GM18519 (cell line): Measurements from ENCODE around the gene OSBPL2.

ENCODE experiments used
- ATAC-seq: cut with Tn5 transposase; IDR thresholded peaks from one replicate; pipeline ENCODE4 v1.9.1; 2021; ENCODE audit warnings: mild to moderate bottlenecking, moderate library complexity; ENCODE audit not compliant: unreplicated experiment, low FRiP score

OSBPL2 gene

DNA sequence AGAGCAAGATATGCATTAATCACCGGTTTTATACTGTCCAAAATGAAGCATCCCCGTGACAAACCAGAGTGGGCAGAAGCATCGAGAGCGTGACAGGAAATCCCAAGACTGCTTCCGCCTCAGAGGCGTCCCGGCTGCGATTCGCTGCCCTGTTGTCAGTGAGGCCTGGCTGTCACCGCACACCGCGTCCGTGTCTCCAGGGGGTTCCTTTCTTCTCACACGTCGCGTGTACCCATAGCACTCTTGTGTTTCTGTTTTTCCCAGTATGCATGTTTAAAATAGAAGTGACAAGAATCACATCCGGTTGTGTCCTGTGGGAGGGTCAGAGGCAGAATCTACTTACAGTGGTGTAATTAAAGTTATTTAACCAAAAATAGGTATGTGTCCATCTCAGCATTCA is 56.2 kb downstream of the OSBPL2 start:
- no peak for ATAC-seq

DNA sequence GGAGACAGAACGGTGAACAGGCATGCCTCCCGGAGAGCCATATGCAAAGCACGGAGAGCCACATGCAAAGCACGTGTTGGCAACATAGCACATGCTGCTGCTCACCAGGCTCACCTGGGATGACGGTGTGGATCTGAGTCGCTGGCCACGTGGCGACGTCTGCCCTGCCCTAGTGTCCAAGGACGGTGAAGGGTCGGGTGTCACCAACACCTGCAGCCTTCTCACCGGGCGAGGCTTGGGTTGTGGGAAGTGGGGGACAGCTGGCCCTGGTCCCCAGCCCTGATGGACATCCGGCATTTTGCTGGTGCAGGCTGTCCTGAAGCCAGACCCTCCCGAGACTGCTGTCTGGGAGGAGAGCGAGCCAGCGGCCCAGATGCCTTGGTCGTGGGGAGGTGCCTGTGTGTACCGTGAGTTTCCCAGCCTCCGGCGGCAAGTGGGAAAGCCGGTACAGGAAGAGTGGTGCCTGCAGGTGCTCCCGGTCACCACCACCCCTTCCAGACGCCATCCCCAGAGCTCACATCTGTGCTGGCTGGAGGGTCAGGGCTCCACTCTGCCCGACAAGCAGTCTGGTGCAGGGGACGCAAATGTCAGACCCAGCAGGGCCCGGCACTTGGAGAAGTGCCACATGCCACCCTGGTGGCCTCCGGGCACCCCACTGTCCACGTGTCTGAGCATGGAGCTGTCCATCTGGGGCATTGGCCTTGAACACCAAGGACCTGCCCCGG is 58.6 kb downstream of the OSBPL2 start:
- no peak for ATAC-seq

DNA sequence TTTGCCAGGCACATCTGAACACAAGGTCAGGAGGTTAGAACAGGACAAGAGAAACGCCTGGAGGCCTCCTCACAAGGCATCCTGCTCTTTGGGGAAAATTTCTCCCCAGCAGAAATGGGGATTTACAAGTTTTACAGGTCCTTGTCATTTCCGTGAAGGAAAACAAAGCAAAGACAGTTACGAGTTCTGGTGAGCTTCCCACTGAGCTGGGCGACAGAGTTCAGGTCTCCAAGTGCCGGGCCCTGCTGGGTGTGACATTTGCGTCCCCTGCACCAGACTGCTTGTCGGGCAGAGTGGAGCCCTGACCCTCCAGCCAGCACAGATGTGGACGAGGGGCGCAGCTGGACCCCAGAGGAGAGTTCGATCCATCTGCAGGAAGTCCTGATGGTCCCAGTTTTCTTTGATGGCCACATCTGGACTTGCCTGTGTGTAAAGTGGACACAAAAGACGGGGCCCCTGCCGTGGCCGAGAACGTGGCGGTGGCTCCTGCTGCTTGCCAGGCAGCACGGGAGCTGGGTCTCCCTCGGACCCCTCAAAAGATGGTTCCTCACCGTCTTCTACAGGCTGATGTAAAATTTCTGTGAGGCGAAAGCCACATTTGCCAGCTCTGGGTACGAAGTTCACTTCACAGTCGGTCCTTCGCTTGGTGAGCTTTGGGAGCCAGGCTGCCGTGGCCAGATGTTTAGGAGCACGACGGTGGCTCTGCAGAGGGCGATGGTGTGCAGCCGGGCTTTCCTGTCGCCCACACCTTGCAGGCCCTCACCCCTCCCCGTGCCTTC is 59.3 kb downstream of the OSBPL2 start:
- no peak for ATAC-seq

DNA sequence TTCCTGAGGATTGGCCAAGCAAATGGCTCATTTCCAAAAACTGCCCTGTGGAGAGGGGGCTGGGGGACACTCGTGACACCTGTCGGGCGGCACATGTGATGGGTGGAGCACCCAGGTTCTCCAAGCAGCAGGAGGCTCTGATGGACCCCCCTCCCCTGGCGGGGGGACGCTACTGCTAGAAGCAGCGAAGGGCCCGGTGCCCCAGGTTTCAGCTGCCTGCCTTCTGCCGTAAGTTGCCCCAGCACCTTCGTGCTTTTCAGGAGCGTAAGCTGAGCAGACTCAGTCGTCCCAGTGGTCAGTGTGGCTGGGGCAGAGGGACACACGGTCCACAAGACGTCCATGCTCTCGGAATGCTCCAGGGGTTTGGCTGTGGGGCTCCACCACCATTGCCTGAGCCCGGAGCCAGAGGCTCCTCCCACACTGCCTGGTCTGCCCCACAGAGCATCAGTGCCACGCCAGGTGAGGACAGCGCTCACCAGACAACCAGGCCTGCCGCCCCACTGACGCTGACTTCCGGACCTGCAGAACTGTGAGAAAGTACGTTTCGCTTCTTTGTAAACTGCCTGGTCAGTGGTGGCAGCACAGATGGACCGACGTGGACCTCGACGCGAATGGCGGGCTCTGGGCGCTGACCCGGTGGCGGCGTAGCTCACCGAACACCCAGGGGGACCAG is 60.4 kb downstream of the OSBPL2 start:
- ATAC-seq: no peak

DNA sequence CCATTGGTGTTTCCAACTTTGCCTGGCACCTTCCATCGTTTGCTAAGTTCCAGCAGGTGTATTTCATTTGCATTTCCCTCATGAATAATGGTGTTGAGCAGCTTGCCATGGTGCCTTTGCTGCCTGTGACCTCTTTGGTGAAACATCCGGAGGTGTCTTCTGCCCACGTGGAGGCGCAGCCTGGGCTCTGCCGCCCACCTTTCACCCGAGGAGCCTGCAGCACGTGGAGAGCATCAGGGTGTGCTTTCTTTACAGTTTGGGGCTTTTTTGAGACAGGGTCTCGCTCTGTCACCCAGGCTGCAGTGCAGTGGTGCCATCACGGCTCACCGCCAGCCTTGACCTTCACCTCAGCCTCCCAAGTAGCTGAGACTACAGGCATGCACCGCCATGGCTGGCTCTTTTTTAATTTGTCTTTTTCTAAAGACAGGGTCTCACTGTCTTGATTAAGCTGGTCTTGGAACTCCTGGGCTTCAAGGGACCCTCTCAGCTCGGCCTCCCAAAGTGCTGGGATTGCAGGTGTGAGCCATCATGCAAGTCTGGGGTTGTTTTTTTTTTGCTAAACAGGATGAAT is 61.4 kb downstream of the OSBPL2 start:
- ATAC-seq: no peak

DNA sequence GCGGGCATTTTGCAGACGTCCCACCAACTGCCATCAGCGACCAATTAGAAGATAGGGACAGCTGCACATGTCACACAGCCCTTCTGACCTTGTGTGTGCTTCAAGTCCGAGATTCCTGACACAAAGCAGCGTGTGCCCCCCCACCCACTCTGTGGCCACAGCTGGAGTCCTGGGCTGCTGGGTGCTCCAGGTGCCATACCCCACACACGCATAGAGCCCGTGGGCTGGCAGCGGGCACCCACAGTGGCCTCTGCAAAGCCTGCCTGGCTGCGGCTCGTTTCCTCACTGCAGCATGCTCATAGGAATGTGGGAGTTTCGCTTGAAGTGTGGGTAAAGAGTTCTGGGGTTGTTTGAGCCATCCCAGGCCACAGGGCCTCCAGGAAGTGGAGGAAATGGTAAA is 62.0 kb downstream of the OSBPL2 start:
- ATAC-seq: no peak

DNA sequence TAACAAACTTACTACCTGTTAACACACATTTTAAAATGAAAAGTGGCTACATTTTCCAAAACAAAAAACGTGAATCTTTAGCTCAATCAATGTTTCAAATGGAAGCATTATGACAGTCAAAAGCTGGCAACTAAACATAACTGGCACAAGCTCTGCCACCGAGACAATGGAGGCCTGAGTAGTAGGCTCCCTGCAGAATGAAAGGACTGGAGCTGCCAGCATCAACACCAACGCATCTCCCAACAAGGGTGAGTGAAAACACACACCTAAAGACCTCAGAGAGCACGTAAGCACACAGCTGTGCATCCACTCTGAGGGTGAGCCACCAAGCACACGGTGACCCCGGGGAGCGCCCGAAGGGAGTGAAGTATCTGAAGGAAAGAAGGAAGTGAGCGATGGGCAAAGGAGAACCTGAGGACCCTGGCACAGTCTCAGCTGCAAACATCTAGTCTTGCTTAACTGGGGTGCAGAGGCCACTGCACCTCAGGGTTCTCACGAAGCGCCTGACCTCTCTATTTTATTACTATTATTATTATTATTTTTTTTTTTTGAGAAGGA is 62.9 kb downstream of the OSBPL2 start:
- ATAC-seq: no peak

DNA sequence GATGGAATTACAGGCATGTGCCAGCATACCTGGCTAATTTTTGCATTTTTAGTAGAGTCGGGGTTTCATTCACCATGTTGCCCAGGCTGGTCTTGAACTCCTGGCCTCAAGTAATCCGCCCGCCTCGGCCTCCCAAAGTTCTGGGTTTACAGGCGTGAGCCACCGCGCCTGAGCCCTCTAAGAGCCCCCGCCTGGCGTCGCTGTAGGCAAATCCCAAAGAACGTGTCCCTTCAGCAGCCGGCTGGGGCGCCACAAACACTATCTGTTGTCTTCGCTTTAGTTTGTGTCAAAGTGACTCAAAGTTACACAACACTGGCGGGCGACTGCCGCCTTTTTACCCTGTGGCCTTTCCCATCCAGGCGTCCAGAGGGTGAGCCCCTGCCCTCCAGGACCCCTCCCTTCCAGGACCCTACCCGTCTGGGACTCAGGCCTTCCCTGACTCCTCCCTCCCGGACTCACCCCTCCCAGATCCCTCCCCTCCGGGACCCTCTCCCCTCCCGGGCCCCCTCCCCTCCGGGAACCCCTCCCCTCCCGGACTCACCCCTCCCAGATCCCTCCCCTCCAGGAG is 63.5 kb downstream of the OSBPL2 start:
- no peak for ATAC-seq

DNA sequence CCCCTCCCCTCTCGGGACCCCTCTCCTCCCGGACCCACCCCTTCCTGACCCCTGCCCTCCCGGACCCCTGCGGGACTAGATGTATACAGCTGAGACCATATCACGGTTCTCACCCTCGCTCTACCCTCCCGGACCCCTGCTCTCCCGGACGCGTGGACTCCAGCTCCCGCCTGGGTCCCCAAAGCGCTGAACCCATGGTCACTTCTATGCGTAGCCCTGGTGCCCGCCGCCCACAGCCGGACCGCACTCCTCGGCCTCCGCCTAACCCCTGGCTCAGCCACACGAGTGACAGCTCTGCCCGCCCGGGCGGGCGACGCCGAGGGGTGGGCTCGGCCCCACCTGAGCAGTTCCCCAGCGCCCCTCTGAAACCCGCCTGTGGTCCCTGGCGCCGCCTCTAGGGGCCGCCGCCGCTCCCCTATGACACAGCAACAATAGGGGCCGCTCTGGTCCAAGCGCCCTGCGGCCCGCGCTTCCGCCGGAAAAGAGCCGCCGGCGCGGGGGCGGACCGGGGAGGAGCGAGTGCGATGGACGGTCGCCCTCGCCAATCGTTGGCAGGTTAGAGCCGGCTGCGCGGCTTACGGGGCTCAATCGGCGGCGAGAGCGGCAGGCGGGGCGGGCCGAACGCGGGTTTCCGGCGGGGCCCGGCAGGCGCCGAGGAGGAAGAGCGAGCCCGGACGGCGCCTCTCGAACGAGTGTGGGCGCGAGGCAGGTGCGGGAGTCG is 64.2 kb downstream of the OSBPL2 start, which contains the start of gene ADRM1:
Gene ADRM1 (plus strand): TSS at position 657 of the 721 bp plus-strand sequence. CDS start 572 bp downstream, outside the sequence.
- ATAC-seq: peak; percentile 74

DNA sequence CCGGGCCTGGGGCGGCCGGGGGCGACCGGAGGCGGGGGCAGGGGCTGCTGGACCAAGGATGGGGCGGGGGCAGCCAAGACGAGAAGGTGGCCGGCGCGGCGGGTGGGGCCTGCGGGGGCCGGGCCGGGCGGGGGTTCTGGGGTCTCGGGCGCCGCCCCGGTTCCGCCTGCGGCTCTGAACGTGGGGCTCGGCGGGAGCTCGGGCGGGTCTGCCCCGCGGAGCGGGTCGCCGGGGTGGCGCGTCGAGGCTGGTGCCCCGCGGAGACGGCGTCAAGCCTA is 64.7 kb downstream of the OSBPL2 start:
- no peak for ATAC-seq

DNA sequence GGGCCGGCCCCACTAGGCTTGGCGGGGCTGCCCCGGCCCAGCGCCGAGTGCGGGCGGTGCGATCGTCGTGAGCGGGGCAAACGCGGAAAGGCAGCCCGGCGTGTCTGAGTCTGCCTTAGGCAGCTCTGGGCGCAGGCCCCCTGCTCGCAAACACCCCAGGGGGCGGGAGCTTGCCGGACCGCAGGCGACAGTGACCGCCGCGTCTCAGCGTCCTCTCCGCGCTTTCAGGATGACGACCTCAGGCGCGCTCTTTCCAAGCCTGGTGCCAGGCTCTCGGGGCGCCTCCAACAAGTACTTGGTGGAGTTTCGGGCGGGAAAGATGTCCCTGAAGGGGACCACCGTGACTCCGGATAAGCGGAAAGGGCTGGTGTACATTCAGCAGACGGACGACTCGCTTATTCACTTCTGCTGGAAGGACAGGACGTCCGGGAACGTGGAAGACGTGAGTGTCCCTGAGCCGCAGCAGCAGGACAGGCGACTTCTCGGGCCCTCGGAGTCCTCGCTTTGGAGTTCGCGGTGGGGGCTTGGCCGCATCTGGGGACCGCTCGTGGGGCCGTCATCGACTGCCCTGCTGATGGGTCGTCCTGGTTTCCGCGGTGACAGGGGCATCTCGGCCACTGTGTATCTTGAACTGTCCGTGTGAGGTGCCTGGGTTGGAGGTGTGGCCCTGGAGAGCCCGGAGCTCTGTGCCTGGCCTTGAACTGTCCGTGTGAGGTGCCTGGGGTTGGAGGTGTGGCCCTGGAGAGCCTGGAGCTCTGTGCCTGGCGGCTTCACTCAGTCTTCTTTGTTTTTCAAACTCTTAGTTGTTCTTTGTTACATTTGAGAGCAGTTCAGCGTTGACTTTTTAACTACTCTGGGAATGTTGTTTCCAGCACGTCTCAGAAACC is 65.3 kb downstream of the OSBPL2 start:
- ATAC-seq: no peak

DNA sequence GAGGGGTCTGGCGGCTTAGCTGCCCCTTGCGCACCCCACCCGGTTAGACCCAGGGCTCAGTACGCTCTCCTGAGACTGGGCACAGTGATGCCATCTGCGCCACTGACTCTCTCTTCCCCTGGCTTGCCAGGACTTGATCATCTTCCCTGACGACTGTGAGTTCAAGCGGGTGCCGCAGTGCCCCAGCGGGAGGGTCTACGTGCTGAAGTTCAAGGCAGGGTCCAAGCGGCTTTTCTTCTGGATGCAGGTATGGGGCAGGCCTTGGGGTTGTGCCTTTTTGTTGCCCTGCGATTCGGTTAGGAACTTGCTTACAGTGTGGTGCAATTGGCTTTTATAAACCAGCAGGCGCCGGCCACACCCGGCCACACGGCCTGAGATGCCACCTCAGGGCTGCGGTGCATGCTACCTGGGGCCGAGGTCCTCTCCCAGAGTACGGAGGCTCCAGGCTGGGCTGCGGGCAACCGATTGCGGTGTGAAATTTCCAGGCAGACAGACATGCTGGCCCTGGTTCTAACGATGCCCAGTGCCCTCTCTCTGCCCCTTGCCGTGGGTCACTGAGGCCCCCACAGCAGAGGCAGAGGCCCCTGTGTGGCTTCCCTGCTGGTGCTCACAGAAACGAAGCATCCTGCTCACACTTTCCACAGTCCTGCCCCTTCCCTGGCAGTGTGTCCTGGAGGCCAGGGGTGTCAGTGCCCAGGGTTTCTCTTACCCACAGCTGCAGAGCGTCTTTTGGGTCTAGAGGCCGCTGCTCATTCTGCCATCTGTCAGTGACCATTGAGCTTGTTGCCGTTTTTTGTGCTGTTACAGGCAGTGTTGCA is 66.2 kb downstream of the OSBPL2 start:
- ATAC-seq: no peak

DNA sequence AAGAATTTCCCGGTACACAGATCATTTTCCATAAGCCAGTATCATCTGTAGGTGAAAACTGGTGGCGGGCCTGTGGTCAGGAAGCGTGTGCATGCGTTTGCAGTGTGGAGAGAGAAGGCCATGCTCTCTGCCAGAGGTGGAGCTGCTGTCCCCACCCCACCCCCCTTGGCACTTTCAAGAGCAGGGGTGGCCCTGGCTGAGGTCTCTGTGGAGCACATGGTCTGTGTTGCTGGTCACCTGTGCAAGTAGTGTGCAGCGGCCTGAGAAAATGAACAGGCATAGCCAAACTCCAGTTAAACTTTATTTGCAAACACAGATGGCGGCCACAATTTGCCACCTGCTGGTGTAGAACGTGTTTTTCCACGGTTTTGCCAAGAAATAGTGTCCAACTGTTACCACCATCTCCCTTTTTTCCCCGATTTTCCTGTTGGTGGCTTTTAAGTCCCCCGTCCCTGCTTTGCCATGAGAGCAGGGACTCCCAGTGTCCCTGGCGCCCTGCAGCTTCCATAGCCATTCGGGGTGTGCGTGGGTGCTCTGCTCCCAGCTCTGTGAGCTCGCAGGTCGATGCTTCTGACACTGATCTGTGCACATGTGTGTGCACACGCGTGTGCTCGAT is 66.9 kb downstream of the OSBPL2 start:
- ATAC-seq: no peak

DNA sequence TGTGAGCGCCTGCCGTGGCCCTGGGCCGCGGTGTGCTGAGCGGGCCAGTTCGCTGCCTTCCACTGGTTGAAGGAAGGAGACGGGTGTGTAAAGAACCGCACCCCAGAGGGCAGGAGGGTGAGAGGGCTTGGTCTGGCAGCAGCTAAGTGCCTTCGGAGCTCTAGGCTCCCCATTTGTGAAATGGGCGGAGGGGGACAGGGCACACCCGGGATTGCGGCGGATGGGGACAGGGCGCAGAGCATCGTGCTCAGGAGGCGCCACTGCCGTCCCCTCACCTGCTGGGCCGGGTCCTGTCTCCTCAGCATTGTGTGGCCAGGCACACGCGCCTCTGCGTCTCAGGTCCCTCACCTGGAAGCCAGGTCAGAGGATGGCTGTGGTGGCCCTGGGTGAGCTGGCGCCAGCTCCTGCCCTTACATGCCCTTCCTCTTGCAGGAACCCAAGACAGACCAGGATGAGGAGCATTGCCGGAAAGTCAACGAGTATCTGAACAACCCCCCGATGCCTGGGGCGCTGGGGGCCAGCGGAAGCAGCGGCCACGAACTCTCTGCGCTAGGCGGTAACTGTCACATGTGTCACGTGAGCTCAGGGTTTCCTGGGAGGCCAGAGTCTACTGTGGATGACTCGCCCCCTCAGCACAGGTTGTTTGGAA is 67.6 kb downstream of the OSBPL2 start:
- no peak for ATAC-seq

DNA sequence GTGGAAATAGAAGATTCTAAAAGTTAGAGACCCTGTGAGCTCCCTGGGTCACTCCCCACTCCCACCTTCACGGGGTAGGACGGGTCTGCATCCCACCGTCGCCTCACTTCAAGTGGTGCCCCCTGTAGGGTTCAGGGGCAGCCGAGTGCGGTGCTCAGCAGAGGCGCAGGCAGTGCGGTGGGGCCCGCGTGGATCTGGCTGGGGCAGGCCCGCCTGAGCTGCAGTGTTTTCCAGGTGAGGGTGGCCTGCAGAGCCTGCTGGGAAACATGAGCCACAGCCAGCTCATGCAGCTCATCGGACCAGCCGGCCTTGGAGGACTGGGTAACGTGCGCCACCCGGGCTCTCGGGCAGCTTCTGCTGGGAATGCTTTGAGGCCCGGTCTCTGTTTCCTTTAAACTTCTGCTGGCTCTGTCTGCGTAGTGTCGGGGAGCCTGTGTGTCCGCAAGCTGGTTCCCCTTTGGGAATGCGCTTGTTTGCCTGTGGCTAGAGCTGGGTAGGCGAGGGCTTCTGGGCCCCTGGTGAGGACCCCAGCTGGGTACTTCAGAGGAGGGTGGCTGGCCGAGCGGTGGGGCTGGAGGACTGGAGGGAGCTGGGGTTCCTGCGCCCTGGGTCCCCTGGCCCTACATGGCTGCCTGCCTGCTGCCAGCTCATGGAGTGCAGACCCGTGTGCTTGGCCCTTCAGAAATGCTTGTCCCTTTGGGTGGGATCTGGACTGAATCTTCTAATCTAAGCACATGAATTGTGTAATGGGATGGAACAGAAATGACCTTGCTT is 68.3 kb downstream of the OSBPL2 start:
- no peak for ATAC-seq

DNA sequence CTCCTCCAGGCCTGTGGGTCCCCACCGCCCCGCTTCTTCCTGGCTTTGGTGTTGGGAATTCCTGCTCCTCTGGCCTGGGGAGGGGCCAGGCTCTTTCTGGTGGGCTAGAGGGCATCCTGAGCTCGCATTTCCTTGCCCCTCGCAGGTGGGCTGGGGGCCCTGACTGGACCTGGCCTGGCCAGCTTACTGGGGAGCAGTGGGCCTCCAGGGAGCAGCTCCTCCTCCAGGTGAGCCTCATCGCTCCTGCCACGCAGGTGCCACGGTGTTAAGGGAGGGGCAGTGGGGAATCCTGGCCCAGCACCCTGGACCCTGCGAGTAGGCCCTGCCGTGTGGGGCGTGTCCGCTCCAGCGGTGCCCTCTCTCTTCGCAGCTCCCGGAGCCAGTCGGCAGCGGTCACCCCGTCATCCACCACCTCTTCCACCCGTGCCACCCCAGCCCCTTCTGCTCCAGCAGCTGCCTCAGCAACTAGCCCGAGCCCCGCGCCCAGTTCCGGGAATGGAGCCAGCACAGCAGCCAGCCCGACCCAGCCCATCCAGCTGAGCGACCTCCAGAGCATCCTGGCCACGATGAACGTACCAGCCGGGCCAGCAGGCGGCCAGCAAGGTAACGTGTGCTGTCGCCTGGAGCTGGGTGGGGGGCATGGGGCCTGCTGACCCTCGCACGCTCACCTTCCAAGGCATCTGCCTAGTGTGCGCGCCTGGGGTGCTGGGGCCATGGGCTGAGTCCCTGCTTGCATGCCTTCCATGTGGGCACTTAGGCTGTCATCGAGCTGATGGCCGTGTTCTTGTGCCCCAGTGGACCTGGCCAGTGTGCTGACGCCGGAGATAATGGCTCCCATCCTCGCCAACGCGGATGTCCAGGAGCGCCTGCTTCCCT is 69.1 kb downstream of the OSBPL2 start:
- no peak for ATAC-seq
